Ascending aorta (tissue), 2 donors: ENCODE results near the gene ROCK2. TPM values are rescaled to one million over a fixed set of nuclear protein-coding genes. Genes with fewer than 3 reads are reported as not detected.

Source experiments
- DNase-seq, 2 donors: peaks; one replicate each; pipeline ENCODE4 v3.0.0-alpha.2; 2019; ENCODE audit warnings: low spot score in 2 of 2
- H3K27ac ChIP-seq, 2 donors: fragments of 200-600 bp; sonication (generic); one replicate each; pipeline ENCODE4 v1.5.1; 2016 to 2017; ENCODE audit warnings: mild to moderate bottlenecking in 1 of 2
- H3K27me3 ChIP-seq: fragments of 200-600 bp; sonication (generic); one replicate; pipeline ENCODE4 v1.5.1; 2017
- H3K36me3 ChIP-seq, 2 donors: fragments of 200-600 bp; sonication (generic); one replicate each; pipeline ENCODE4 v1.5.1; 2016
- H3K4me1 ChIP-seq, 2 donors: fragments of 200-600 bp; sonication (generic); one replicate each; pipeline ENCODE4 v1.5.1; 2016 to 2017; ENCODE audit warnings: mild to moderate bottlenecking in 1 of 2
- H3K4me3 ChIP-seq, 2 donors: fragments of 200-600 bp; sonication (generic); one replicate each; pipeline ENCODE4 v1.5.1; 2016 to 2017; ENCODE audit warnings: mild to moderate bottlenecking in 1 of 2
- H3K9me3 ChIP-seq, 2 donors: fragments of 200-600 bp; sonication (generic); one replicate each; pipeline ENCODE4 v1.5.1; 2016
- intact Hi-C: fragments of 100-400 bp; cut with DNase I; formaldehyde crosslinking; loops from one replicate; pipeline ENCODE4 v1.15.1; 2023
- total RNA-seq: library from RNA; depleted of rRNA; stranded (reverse); fragments of >200 nt; gene quantifications from one replicate; pipeline ENCODE4 v1.1.0, GENCODE V29; 2016
- TF ChIP-seq, protein P1 (sequence below), 3 experiments: fragments of 200-600 bp in 2 of 3; fragments of 450-650 bp in 1 of 3; sonication (generic) in 2 of 3; IDR thresholded peaks; one replicate each; pipeline ENCODE4 v1.5.1; 2016 to 2019; ENCODE audit warnings: antibody characterized with exemption in 3 of 3, mild to moderate bottlenecking in 1 of 3, moderate library complexity in 1 of 3

Gene ROCK2
- total RNA-seq, 1 donor from 2014 or later = 33.0 TPM

DNA sequence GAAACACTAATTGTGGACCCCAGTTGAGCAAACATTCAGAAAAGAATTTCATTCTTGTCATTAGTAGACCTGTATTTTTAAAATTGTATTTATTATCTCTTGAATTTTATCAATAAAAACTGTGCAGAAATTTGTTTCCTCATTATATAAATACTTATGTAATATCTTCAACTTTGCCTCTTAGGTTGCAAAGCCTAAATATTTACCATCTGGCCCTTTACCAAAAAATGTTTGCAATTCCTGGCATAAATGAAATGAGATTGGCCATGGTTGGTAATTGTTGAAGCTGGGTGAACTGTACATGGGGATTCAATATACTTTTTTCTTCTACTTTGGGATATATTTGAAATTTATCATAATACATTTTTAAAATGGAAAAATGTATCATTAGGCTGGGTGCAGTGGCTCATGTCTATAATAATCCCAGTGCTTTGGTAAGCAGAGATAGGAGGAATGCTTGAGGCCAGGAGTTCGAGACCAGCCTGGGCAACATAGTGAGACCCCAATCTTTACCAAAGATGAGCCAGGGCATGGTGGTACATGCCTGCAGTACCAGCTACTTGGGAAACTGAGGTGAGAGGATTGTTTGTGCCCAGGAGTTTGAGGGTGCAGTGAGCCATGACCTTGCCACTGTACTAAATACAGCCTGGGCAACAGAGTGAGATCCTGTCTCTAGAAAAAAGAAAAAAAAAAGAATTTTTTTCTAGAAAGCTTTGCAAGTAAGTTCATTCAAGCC is 100.2 kb downstream of the ROCK2 start:
- H3K27ac ChIP-seq = no peak overlapping the region
- H3K4me1 ChIP-seq = no peaks in the 10 kb centered on the region
- no peaks in the 10 kb centered on the region for H3K27me3 ChIP-seq
- TF ChIP-seq, protein P1, sequence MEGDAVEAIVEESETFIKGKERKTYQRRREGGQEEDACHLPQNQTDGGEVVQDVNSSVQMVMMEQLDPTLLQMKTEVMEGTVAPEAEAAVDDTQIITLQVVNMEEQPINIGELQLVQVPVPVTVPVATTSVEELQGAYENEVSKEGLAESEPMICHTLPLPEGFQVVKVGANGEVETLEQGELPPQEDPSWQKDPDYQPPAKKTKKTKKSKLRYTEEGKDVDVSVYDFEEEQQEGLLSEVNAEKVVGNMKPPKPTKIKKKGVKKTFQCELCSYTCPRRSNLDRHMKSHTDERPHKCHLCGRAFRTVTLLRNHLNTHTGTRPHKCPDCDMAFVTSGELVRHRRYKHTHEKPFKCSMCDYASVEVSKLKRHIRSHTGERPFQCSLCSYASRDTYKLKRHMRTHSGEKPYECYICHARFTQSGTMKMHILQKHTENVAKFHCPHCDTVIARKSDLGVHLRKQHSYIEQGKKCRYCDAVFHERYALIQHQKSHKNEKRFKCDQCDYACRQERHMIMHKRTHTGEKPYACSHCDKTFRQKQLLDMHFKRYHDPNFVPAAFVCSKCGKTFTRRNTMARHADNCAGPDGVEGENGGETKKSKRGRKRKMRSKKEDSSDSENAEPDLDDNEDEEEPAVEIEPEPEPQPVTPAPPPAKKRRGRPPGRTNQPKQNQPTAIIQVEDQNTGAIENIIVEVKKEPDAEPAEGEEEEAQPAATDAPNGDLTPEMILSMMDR (IDR thresholded peaks at IDR 0.05) = no peak
- no peak overlapping the region for H3K4me3 ChIP-seq
- peaks cover 4 to 6% of the 10 kb centered on the region in 2 donors for H3K36me3 ChIP-seq
- no peak for DNase-seq
- intact Hi-C loops = no loop called here
- no peaks in the 10 kb centered on the region for H3K9me3 ChIP-seq

DNA sequence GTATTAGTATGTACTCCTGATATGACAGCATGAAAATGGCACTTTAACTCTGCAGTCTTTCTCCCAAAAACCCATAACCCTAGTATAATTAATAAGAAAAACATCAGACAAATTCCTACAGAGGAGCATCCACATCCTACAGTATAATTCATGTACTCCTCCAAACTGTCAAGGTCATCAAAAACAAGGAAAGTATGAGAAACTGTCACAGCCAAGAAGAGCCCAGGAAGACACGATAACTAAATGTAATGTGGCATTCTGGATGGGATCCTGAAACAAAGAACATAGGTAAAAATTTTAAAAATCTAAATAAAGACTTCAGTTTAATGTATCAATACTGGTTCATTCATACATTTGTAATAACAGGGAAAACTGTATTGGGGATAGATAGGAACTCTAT is 100.9 kb downstream of the ROCK2 start:
- no peaks in the 10 kb centered on the region for H3K4me1 ChIP-seq
- intact Hi-C loops = no loop called here
- TF ChIP-seq, protein P1 (IDR thresholded peaks at IDR 0.05) = no peak
- H3K27ac ChIP-seq = no peak overlapping the region
- H3K27me3 ChIP-seq = no peaks in the 10 kb centered on the region
- no peak overlapping the region for H3K4me3 ChIP-seq
- no peaks in the 10 kb centered on the region for H3K9me3 ChIP-seq
- no peak for DNase-seq
- H3K36me3 ChIP-seq = peaks cover under 1 to 6% of the 10 kb centered on the region in 2 donors

DNA sequence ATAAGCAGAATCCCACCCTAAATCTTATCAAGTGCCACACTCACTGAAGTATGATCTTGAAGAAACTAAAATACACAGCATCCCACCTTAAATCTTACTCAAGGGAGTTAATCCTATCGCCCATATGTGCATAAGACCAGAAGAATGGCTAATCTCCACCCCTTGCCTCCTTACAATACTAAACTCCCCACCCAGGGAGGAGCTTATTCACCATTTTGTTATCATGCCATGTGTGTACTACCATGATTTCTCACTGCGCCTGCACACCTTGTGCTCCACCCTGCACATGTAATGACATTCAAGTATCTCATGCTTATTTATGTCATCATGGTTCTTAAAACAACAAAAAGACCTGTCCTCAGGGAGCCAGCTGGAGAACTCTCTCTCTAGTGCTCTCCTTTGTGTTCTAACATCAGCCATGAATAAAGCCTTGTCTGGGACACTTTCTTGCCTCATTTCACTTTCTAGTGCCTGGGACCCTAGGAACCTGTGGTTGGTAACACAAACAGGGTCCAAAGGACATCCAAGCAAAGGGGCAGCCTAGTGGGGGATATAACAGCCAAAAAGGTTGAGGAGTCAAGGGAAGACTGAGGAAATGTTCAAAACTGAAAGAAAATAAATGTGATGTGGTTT is 101.8 kb downstream of the ROCK2 start:
- intact Hi-C loops = no loop called here
- no peak overlapping the region for H3K27ac ChIP-seq

DNA sequence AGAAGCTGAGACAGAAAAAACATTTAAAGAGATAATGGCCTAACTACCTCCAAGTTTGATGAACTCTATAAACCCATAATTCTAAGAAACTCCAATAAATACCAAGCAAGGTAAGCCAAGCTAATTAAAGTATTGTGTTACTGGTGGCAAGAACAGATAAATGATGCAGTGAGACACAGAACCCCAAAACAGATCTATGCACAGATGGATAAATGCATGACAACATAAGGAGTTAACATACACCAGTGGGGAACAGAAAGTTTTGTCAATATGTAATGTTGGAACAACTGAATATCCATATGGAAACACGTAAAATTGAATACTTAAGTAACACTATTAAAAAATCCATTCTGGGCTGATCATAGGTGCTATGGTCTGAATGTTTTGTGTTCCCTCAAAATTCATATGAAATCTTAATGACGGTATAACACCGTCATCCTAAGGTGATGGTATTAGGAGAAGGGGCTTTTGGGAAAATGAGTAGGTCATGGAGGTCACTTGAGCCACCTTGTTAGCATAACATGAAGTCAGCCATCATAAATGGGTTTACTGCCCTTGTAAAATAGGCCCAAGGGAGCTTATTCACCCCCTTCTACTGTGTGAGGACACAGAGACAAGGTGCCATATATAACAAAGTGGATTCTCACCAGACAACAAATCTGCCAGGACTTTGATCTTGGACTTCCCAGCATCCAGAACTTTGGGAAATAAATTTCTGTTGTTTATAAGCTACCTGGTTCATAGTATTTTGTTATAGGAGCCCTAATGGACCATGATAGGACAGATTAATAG is 102.8 kb downstream of the ROCK2 start:
- DNase-seq = no peak
- Histone ChIP-seq H3K27ac (no peak overlapping the region), H3K4me3 (no peak overlapping the region), H3K27me3 (no peaks in the 10 kb centered on the region), H3K36me3 (no peaks in the 10 kb centered on the region), H3K4me1 (no peaks in the 10 kb centered on the region), H3K9me3 (no peaks in the 10 kb centered on the region)
- intact Hi-C loops = no loop called here
- TF ChIP-seq, protein P1 (IDR thresholded peaks at IDR 0.05) = no peak

More for the DNA sequence above, 101.8 kb downstream of the ROCK2 start:
- TF ChIP-seq, protein P1 (IDR thresholded peaks at IDR 0.05) = no peak
- Histone ChIP-seq H3K4me3 (no peak overlapping the region), H3K36me3 (peaks cover 0 to 3% of the 10 kb centered on the region in 2 donors), H3K4me1 (no peaks in the 10 kb centered on the region), H3K27me3 (no peaks in the 10 kb centered on the region), H3K9me3 (no peaks in the 10 kb centered on the region)
- no peak for DNase-seq

DNA sequence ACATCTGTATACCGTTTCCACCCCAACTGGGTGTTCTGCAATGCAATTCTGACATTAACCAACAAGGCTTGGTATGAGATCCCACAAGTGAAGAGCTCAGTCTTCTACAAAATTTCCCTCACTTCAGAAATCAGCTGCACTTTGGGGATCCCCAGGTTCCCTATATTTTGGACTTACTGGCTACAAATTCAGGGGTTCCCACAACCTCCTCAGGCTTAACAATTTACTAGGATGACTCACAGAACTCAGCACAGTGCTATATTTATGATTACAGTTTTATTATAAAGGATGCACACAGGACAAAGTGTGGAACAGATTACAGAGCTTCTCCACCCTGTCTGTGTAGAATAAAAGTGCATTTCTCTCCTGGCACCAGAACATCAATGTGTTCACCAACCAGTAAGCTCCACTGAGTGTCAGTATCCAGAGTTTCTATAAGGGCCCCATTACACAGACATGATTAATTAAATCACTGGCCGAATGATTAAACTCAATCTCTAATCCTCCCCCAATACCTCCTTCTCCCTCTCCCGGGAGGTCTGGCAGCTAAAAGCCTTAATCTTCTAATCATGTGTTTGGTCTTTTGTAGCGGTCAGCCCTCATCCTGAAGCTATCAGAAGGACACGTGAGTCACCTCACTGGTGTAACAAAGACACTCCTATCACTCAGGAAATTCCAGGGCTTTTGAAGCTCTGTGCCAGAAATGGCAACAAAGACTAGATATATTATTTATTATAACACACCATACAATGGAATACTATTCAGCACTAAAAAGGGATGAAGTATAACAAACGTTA is 104.6 kb downstream of the ROCK2 start:
- TF ChIP-seq, protein P1 (IDR thresholded peaks at IDR 0.05) = no peak
- no peak for DNase-seq
- H3K9me3 ChIP-seq = no peaks in the 10 kb centered on the region
- H3K4me1 ChIP-seq = peaks cover 0 to 5% of the 10 kb centered on the region in 2 donors
- H3K27me3 ChIP-seq = no peaks in the 10 kb centered on the region
- no peak overlapping the region for H3K27ac ChIP-seq
- no peak overlapping the region for H3K4me3 ChIP-seq
- H3K36me3 ChIP-seq = no peaks in the 10 kb centered on the region
- intact Hi-C loops = loop anchor here (10.0 kb wide), 1 partner anchor 105 kb away; the partner anchor contains the start of gene ROCK2
